Measurements from ENCODE around the gene GRPEL1.

Gene GRPEL1

DNA sequence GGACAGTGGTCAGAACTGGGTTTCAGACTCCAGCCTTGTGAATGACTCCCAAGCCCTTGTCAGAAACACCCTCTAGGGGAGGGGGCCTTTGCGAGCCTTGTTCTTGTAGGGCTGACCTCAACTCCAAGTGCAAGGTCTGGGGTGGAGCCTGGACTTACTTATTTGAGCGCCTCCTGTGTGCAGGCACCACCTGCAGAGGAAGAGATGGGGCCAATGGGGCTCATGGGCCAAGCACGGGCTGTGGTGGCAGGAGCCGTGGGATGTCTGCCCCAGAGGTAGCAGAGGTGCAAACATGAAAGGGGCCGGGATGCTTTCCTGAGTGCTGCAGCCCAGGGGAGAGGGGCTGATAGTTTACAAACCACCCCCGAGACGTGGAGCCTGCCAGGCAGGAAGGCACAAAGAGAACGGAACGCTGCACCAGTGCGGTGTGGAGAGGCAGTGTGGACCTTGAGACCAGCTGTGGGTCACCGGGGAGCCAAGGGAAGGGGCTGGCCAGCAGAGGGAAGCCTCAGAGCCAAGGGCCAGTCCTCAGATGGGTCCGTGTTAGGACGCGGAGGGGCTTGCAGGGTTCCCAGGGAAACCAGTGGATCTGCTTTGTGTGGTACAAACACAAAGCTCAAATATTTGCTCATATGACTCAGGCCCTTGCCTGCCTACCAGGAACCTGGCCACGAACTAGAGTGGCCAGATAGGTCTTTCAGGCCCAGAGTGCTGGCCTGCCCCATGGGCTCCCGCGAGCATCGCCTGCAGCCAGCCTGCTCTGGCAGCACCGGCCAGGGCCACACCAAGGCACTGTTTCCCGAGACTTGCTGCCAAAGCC, 33.4 kb downstream of the GRPEL1 start:
- TF ChIP-seq CTCF (IDR thresholded peaks at IDR 0.05) = no peak
- H3K27ac ChIP-seq = no peak overlapping the region
- H3K4me1 ChIP-seq (ENCODE audit: control insufficient read depth in 1 of 2, insufficient read depth in 1 of 2, low read depth in 1 of 2, low read length in 1 of 2) = no peaks in the 10 kb centered on the region
- H3K4me3 ChIP-seq (ENCODE audit: low read depth in 1 of 2, low read length in 1 of 2) = no peak overlapping the region
- no peaks in the 10 kb centered on the region for H3K9me3 ChIP-seq
- H3K36me3 ChIP-seq = peaks cover 40% of the 10 kb centered on the region
- peaks cover 12% of the 10 kb centered on the region for H3K27me3 ChIP-seq

DNA sequence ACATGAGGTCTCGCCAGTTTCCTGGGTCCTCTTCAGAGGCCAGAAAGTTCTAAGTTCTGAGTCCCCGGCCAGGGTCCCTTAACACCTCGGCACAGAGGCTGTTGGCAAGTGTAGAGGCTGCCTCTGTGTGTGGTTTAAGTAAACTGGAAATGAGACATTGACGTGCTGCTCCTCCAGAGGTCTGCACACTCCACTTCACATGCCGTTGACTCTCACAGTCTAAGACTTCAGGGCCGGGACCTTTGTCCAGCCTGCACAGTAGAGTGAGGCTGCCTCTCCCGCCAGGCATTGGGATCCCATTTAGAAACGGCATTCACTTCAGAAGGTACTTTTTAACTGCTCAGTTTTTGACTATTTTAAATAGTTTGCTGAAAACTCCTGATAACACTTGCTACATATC, 35.3 kb downstream of the GRPEL1 start:
- Histone ChIP-seq H3K27me3 (peaks cover 12% of the 10 kb centered on the region), H3K36me3 (peaks cover 56% of the 10 kb centered on the region), H3K4me3 (ENCODE audit: low read depth in 1 of 2, low read length in 1 of 2) (no peak overlapping the region), H3K9me3 (no peaks in the 10 kb centered on the region), H3K27ac (no peak overlapping the region), H3K4me1 (ENCODE audit: control insufficient read depth in 1 of 2, insufficient read depth in 1 of 2, low read depth in 1 of 2, low read length in 1 of 2) (no peaks in the 10 kb centered on the region)
- no peak for TF ChIP-seq CTCF (IDR thresholded peaks at IDR 0.05)

DNA sequence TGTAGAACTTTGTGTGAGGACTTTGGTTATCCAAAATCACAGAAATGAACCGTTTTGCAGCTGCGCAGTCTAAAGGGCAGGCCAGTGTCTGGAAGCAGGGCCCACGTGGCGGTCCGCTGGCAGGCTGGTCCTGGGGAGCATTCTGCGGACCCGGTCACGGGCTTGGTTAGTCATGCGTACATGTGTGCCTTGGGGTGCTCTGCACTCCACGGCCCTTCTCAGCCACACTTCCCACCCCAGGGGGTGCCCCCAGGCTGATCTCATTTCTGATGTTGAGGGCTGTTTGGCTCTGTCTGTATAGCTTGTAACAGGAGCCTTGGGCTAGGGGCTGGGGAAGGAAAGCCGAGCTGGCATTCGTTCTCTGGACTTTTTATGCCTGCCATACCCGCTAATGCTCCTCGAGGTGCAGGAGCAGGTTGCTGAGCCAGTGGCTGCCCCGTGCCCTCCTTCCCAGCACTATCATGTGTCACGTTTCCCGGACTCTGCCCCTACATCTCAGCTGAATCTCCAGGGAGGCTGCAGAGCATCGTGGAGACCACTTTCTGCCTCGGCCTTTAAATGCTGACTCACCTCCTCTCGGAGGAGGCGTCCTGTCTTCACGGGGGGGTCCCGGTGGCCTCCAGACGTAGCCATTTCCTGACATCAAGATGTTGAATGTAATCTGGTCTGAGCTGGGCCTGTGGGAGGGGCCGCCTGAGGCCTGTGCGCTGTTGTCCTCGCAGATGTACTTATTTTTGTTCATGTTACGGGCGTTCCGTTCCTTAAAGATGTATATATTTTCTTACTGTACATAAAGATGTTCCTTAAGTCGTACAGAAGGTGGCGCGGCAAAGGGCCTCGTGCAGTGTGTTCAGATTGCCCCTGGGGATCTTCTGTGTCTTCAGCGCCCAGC, 36.1 kb downstream of the GRPEL1 start:
- Histone ChIP-seq H3K4me1 (ENCODE audit: control insufficient read depth in 1 of 2, insufficient read depth in 1 of 2, low read depth in 1 of 2, low read length in 1 of 2) (no peaks in the 10 kb centered on the region), H3K27me3 (peaks cover 5% of the 10 kb centered on the region), H3K36me3 (peaks cover 64% of the 10 kb centered on the region), H3K4me3 (ENCODE audit: low read depth in 1 of 2, low read length in 1 of 2) (no peak overlapping the region), H3K27ac (no peak overlapping the region), H3K9me3 (no peaks in the 10 kb centered on the region)
- no peak for TF ChIP-seq CTCF (IDR thresholded peaks at IDR 0.05)

- Histone ChIP-seq H3K9me3 (no peaks in the 10 kb centered on the region), H3K36me3 (peaks cover 74% of the 10 kb centered on the region), H3K27me3 (no peaks in the 10 kb centered on the region), H3K4me3 (ENCODE audit: low read depth in 1 of 2, low read length in 1 of 2) (no peak overlapping the region), H3K4me1 (ENCODE audit: control insufficient read depth in 1 of 2, insufficient read depth in 1 of 2, low read depth in 1 of 2, low read length in 1 of 2) (no peaks in the 10 kb centered on the region), H3K27ac (no peak overlapping the region)
- no peak for TF ChIP-seq CTCF (IDR thresholded peaks at IDR 0.05)
These were observed 37.0 kb downstream of the GRPEL1 start for GRCh38 chr4:7030856-7031255.

DNA sequence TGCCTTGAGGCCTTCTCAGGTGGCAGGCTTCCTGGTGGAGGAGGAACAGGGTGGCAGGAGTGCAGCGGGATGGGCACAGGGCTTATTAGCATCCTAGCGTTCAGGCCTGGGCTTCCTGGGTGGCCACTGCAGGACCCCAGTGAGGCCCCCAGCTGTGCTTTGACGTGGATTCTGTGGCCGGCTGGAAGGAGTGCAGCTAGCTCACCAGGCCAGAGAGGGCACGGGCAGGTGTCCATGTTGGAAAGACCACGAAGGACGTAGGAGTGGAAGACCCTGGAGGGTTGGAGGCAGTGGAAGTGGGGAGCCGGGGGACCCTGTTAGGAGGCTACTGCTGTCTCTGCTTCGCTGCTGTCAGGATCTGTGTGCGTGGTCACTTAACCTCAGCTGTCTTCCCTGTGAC, 37.9 kb downstream of the GRPEL1 start:
- no peak overlapping the region for H3K27ac ChIP-seq
- no peaks in the 10 kb centered on the region for H3K27me3 ChIP-seq
- H3K4me1 ChIP-seq (ENCODE audit: control insufficient read depth in 1 of 2, insufficient read depth in 1 of 2, low read depth in 1 of 2, low read length in 1 of 2) = no peaks in the 10 kb centered on the region
- H3K4me3 ChIP-seq (ENCODE audit: low read depth in 1 of 2, low read length in 1 of 2) = no peak overlapping the region
- H3K36me3 ChIP-seq = peaks cover 83% of the 10 kb centered on the region
- H3K9me3 ChIP-seq = no peaks in the 10 kb centered on the region
- TF ChIP-seq CTCF (IDR thresholded peaks at IDR 0.05) = no peak

Measured in neutrophil (primary cell).